ENCODE data around the gene MAP3K14. TPM values are rescaled to one million over a fixed set of nuclear protein-coding genes. Genes with fewer than 3 reads are reported as not detected.
A peak's percentile ranks its signal among the peaks of the same experiment; 100 is the strongest.

MAP3K14 gene
- total and polyA plus RNA-seq, 4 donors: 1.2 to 7.8 (median 4.2) TPM

GRCh38 chr17:45307290-45308015 lies 9.4 kb downstream of the MAP3K14 start (continued):
- TF ChIP-seq REST (IDR thresholded peaks at IDR 0.05) (peak; percentile 15), ATF3 (IDR thresholded peaks at IDR 0.05) (peak; percentile 58)

GRCh38 chr17:45306623-45307022 lies 10.2 kb downstream of the MAP3K14 start:
- H3K9ac ChIP-seq (ENCODE audit: low read depth in 1 of 2, low read length in 2 of 2): no peak overlapping the region
- H3K27me3 ChIP-seq (ENCODE audit: control insufficient read depth in 4 of 4, insufficient read depth in 4 of 4, low read length in 3 of 4): no peaks in the 10 kb centered on the region
- TF ChIP-seq EGR1 (IDR thresholded peaks at IDR 0.05; ENCODE audit: low read depth in 2 of 2) (no peak), MAX (IDR thresholded peaks at IDR 0.05) (no peak), CTCF (IDR thresholded peaks at IDR 0.05; ENCODE audit: low read depth, low read length, missing input control) (no peak), SP1 (IDR thresholded peaks at IDR 0.05) (no peak), FOXA1 (IDR thresholded peaks at IDR 0.05) (no peak), FOXA2 (IDR thresholded peaks at IDR 0.05) (no peak), REST (IDR thresholded peaks at IDR 0.05) (no peak), TAF1 (conservative IDR thresholded peaks at IDR 0.05) (no peak), JUND (IDR thresholded peaks at IDR 0.05) (no peak), NR2F2 (IDR thresholded peaks at IDR 0.05) (no peak), HNF4G (IDR thresholded peaks at IDR 0.05) (no peak), ATF3 (IDR thresholded peaks at IDR 0.05) (no peak), RXRA (IDR thresholded peaks at IDR 0.05) (no peak), RAD21 (IDR thresholded peaks at IDR 0.05) (no peak), GABPA (IDR thresholded peaks at IDR 0.05 in 1 of 2, conservative IDR thresholded peaks at IDR 0.05 in 1 of 2) (no peak), HNF4A (conservative IDR thresholded peaks at IDR 0.05) (no peak), ZBTB33 (IDR thresholded peaks at IDR 0.05) (no peak), YY1 (IDR thresholded peaks at IDR 0.05) (no peak)

More at GRCh38 chr17:45306623-45307022, 10.2 kb downstream of the MAP3K14 start:
- DNase-seq (ENCODE audit: low spot score): no peak
- H3K4me1 ChIP-seq (ENCODE audit: control insufficient read depth in 4 of 4, insufficient read depth in 4 of 4, low read length in 3 of 4): peaks cover 15 to 60% (median 41%) of the 10 kb centered on the region in 4 donors
- H3K4me3 ChIP-seq (ENCODE audit: low read depth in 1 of 3, low read length in 3 of 3): no peak overlapping the region
- H3K36me3 ChIP-seq (ENCODE audit: control insufficient read depth in 4 of 4, insufficient read depth in 3 of 4, low read depth in 1 of 4, low read length in 3 of 4): peaks cover 0 to 2% (median 0%) of the 10 kb centered on the region in 4 donors
- peak overlapping the region; percentile 81 to 95 for H3K27ac ChIP-seq (ENCODE audit: low read depth in 1 of 2, low read length in 2 of 2)
- WGBS: 86% methylated on average over 5 of the region's 5 CpGs
- H3K9me3 ChIP-seq (ENCODE audit: control insufficient read depth in 4 of 4, low read length in 3 of 4): no peaks in the 10 kb centered on the region

Measured in liver (tissue), 9 donors.